SU-DHL-6 (cell line): ENCODE measurements around the gene ZSCAN2.

ENCODE experiments used
- H2AFZ ChIP-seq: fragments of 200-600 bp; sonication (generic); 2 replicates; pipeline ENCODE4 v1.6.1; 2014; ENCODE audit warnings: low read depth, mild to moderate bottlenecking, moderate library complexity, mixed read lengths, antibody characterized with exemption, low read length; ENCODE audit not compliant: severe bottlenecking
- H3F3A ChIP-seq: fragments of 200-600 bp; shearing (Covaris generic); 2 replicates; pipeline ENCODE4 v1.6.0; 2016; ENCODE audit warnings: antibody characterized with exemption, mild to moderate bottlenecking; ENCODE audit not compliant: insufficient read depth
- H3K27ac ChIP-seq: fragments of 200-600 bp; sonication (generic); 2 replicates; pipeline ENCODE4 v1.5.1; 2016; ENCODE audit warnings: low read depth, mild to moderate bottlenecking, low read length, moderate library complexity, mixed read lengths
- H3K27me3 ChIP-seq: fragments of 200-600 bp; sonication (generic), shearing (Covaris generic); 2 replicates; pipeline ENCODE4 v1.6.0; 2014; ENCODE audit warnings: mild to moderate bottlenecking, low read length
- H3K36me3 ChIP-seq: fragments of 200-600 bp; sonication (generic); 2 replicates; pipeline ENCODE4 v1.6.1; 2014; ENCODE audit warnings: mild to moderate bottlenecking, low read length, mixed read lengths
- H3K4me2 ChIP-seq: fragments of 300-600, 200-600 bp; shearing (Covaris generic), sonication (generic); 2 replicates; pipeline ENCODE4 v1.6.0; 2014; ENCODE audit warnings: low read length, low read depth, mild to moderate bottlenecking; ENCODE audit not compliant: poor library complexity, severe bottlenecking
- H3K4me3 ChIP-seq: fragments of 200-600 bp; sonication (generic); 2 replicates; pipeline ENCODE4 v1.5.1; 2014; ENCODE audit warnings: antibody characterized with exemption, low read length, mild to moderate bottlenecking, mixed read lengths; ENCODE audit not compliant: insufficient read depth, poor library complexity, severe bottlenecking
- H3K79me2 ChIP-seq: fragments of 200-600 bp; sonication (generic); 2 replicates; pipeline ENCODE4 v1.6.1; 2014; ENCODE audit warnings: mild to moderate bottlenecking, low read length, moderate library complexity; ENCODE audit not compliant: insufficient read depth
- H3K9ac ChIP-seq: fragments of 200-600 bp; sonication (generic); 2 replicates; pipeline ENCODE4 v1.7.0; 2014; ENCODE audit warnings: mild to moderate bottlenecking, low read length
- H3K9me2 ChIP-seq: fragments of 200-600 bp; sonication (generic); replicated peaks from 2 replicates; pipeline ENCODE4 v1.6.1; 2014; ENCODE audit warnings: low read length; ENCODE audit not compliant: insufficient read depth
- H3K9me3 ChIP-seq: fragments of 200-600 bp; sonication (generic); 2 replicates; pipeline ENCODE4 v1.6.1; 2014; ENCODE audit warnings: low read length, mixed read lengths; ENCODE audit not compliant: insufficient read depth
- H4K20me1 ChIP-seq: fragments of 200-600 bp; sonication (generic); 2 replicates; pipeline ENCODE4 v1.6.1; 2014; ENCODE audit warnings: low read depth, mild to moderate bottlenecking, antibody characterized with exemption, low read length, moderate library complexity, mixed read lengths
- CTCF ChIP-seq: fragments of 200-600 bp; sonication (generic); IDR thresholded peaks from one replicate; pipeline ENCODE4 v1.5.1; 2017; ENCODE audit warnings: antibody characterized with exemption, mild to moderate bottlenecking, low read length, moderate library complexity; ENCODE audit not compliant: insufficient read depth, poor library complexity, severe bottlenecking
- EZH2phosphoT487 ChIP-seq: fragments of 200-600 bp; sonication (generic), shearing (Covaris generic); conservative IDR thresholded peaks from 2 replicates; pipeline ENCODE4 v1.6.1; 2018; ENCODE audit warnings: mild to moderate bottlenecking, antibody characterized with exemption, low read length, moderate library complexity, mixed read lengths

The ZSCAN2 gene

GRCh38 chr15:84666373-84666772 lies 65.6 kb downstream of the ZSCAN2 start:
- H2AFZ ChIP-seq = no peak overlapping the region
- TF ChIP-seq CTCF = no peak
- no peak for TF ChIP-seq EZH2phosphoT487
- no peak overlapping the region for H3K4me2 ChIP-seq
- no peaks in the 10 kb centered on the region for H3K79me2 ChIP-seq
- no peaks in the 10 kb centered on the region for H3F3A ChIP-seq
- no peaks in the 10 kb centered on the region for H3K9me3 ChIP-seq
- no peaks in the 10 kb centered on the region for H3K27me3 ChIP-seq
- no peak overlapping the region for H3K9ac ChIP-seq
- no peak overlapping the region for H3K4me3 ChIP-seq
- no peaks in the 10 kb centered on the region for H3K9me2 ChIP-seq
- H4K20me1 ChIP-seq = no peaks in the 10 kb centered on the region
- H3K27ac ChIP-seq = no peak overlapping the region
- peaks cover 8% of the 10 kb centered on the region; the same call in 1 of the 2 replicates for H3K36me3 ChIP-seq

- Histone ChIP-seq H3K4me3 (no peak overlapping the region), H3K9me2 (no peaks in the 10 kb centered on the region), H3K27me3 (no peaks in the 10 kb centered on the region), H3K4me2 (no peak overlapping the region), H3K79me2 (no peaks in the 10 kb centered on the region), H4K20me1 (no peaks in the 10 kb centered on the region), H3K27ac (no peak overlapping the region), H3K9me3 (no peaks in the 10 kb centered on the region), H3K36me3 (peaks cover 8% of the 10 kb centered on the region; the same call in 1 of the 2 replicates), H3K9ac (no peak overlapping the region), H2AFZ (no peak overlapping the region), H3F3A (no peaks in the 10 kb centered on the region)
- TF ChIP-seq CTCF (no peak), EZH2phosphoT487 (no peak)
Observed at GRCh38 chr15:84668221-84668982, 67.6 kb downstream of the ZSCAN2 start.

- H3K9ac ChIP-seq = no peak overlapping the region
- no peak overlapping the region for H3K27ac ChIP-seq
- no peak overlapping the region for H3K4me2 ChIP-seq
- H3K9me2 ChIP-seq = no peaks in the 10 kb centered on the region
- H2AFZ ChIP-seq = no peak overlapping the region
- no peaks in the 10 kb centered on the region for H4K20me1 ChIP-seq
- H3K9me3 ChIP-seq = no peaks in the 10 kb centered on the region
- no peak overlapping the region for H3K4me3 ChIP-seq
- H3F3A ChIP-seq = no peaks in the 10 kb centered on the region
- peaks cover 13% of the 10 kb centered on the region; the same call in 1 of the 2 replicates for H3K36me3 ChIP-seq
- TF ChIP-seq EZH2phosphoT487 = no peak
- no peak for TF ChIP-seq CTCF
- H3K27me3 ChIP-seq = no peaks in the 10 kb centered on the region
- H3K79me2 ChIP-seq = no peaks in the 10 kb centered on the region
Observed at GRCh38 chr15:84669726-84670125, 68.9 kb downstream of the ZSCAN2 start.
